Inflammatory macrophage (primary cell): Measurements from ENCODE around the gene RNF11.

ENCODE experiments used
- DNase-seq, 2 donors: peaks; one replicate each; pipeline ENCODE4 v3.0.0-alpha.2; 2020 to 2022

The RNF11 gene

GRCh38 chr1:51297401-51298321 is 61.6 kb downstream of the RNF11 start:
- DNase-seq = no peak

GRCh38 chr1:51298322-51298705 is 62.2 kb downstream of the RNF11 start:
- DNase-seq = no peak

GRCh38 chr1:51299185-51299885 is 63.3 kb downstream of the RNF11 start:
- no peak for DNase-seq

GRCh38 chr1:51299981-51300670 is 64.1 kb downstream of the RNF11 start:
- peak in 1 of 2 donors; percentile 29 for DNase-seq

GRCh38 chr1:51301152-51301843 is 65.2 kb downstream of the RNF11 start:
- DNase-seq = no peak

- no peak for DNase-seq
These were observed 65.7 kb downstream of the RNF11 start for GRCh38 chr1:51301844-51302162.

- no peak for DNase-seq
These were observed 66.2 kb downstream of the RNF11 start for GRCh38 chr1:51302270-51302669.

- DNase-seq = no peak
These were observed 66.7 kb downstream of the RNF11 start for GRCh38 chr1:51302746-51303145.

- DNase-seq = no peak
These were observed 67.2 kb downstream of the RNF11 start for GRCh38 chr1:51303315-51303714.

GRCh38 chr1:51303751-51304251 is 67.7 kb downstream of the RNF11 start:
- DNase-seq = peak; percentile 28 to 38

GRCh38 chr1:51304360-51304759 is 68.3 kb downstream of the RNF11 start:
- no peak for DNase-seq

GRCh38 chr1:51305371-51305823 is 69.3 kb downstream of the RNF11 start:
- DNase-seq = no peak

- DNase-seq = no peak
These were observed 70.9 kb downstream of the RNF11 start for GRCh38 chr1:51306950-51307349.

- no peak for DNase-seq
These were observed 72.6 kb downstream of the RNF11 start for GRCh38 chr1:51308636-51309035.

GRCh38 chr1:51309291-51309690 is 73.2 kb downstream of the RNF11 start:
- DNase-seq = no peak

- no peak for DNase-seq
These were observed 75.0 kb downstream of the RNF11 start for GRCh38 chr1:51310871-51311613.

GRCh38 chr1:51311826-51312225 is 75.8 kb downstream of the RNF11 start:
- DNase-seq = no peak

GRCh38 chr1:51312718-51313117 is 76.6 kb downstream of the RNF11 start:
- no peak for DNase-seq

GRCh38 chr1:51313268-51313852 is 77.3 kb downstream of the RNF11 start:
- no peak for DNase-seq

GRCh38 chr1:51313961-51314777 is 78.1 kb downstream of the RNF11 start:
- DNase-seq = no peak
